GM12892 (cell line): Measurements from ENCODE around the gene CCDC137.

ENCODE experiments used
- POLR2A ChIP-seq: IDR thresholded peaks from 2 replicates; pipeline ENCODE4 v1.6.1; 2011; ENCODE audit warnings: low read depth, low read length, control low read depth
- POLR2AphosphoS5 ChIP-seq: IDR thresholded peaks from 2 replicates; pipeline ENCODE4 v1.6.1; 2011; ENCODE audit warnings: low read depth, low read length, control low read depth

DNA sequence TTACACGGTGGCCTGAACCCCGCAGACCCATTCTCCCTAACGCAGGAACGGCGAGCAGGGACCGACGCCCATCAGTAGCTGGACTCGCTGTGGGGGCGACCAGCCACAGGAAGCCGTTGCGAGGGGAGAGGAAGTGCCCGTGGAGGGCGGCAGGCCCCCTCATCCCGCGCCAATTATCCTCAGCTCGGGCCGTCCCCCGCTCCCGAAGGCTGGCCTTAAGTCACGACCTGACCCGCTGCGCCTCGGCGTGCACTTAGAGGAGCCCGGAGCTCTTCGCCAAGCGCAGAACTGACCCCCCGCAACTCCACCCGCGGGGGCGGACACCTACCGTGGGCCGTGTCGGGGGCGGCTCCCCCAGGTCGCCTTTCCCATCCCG, 16.7 kb downstream of the CCDC137 start:
- TF ChIP-seq POLR2A: peak; percentile 25; the same call in 1 of the 2 replicates
- peak; percentile 25 for TF ChIP-seq POLR2AphosphoS5
